Stimulated activated CD4-positive, alpha-beta T cell treated with anti-CD3 and anti-CD28 coated beads, TNF-alpha, amount 100 ng/mL, for 24 hours (primary cell): ENCODE data around the gene LIPC.

Experiments
- DNase-seq, 3 experiments: peaks; one replicate each; pipeline ENCODE4 v3.0.0-alpha.2; 2020; ENCODE audit warnings: low read depth in 3 of 3

LIPC gene

DNA sequence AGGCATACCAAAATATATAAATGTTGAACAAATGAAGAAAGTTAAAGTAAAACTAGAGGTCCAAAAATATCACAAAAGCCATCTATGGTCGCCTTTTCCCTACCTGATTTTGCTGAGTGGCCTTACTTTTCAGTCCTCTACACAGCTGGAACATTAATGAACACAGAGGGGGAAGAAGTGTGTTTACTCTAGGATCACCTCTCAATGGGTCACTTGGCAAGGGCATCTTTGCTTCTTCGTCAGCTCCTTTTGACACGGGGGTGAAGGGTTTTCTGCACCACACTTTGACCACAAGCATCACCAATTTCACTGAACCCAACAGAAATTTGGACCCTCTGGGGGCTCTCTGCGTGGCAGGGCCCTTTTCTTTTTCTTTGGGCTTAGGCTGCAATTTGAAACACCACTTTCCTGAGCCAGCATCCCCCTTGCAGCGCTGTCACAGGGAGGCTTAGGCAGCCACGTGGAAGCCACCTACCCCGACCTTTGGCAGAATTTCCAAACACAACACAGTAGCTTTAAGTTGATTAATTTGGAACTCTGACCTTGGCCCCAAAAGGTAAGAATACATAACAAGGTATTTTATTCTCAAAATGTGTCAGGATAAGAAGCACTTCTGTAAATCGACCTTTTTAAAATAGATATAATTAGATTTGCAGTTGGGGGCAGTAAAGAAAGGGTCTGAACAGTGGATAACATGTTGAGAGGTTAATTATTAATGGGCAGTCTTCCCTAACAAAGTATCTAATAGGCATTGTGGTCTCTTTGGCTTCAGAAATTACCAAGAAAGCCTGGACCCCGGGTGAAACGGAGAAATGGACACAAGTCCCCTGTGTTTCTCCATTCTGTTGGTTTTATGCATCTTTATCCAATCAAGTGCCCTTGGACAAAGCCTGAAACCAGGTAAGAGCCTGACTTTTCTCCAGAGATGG lies at the start of gene LIPC:
Gene LIPC, plus strand, starts transcription at position 771 of the 929 bp plus-strand sequence. Its CDS starts 42 bp downstream, at position 813.
- no peak for DNase-seq

DNA sequence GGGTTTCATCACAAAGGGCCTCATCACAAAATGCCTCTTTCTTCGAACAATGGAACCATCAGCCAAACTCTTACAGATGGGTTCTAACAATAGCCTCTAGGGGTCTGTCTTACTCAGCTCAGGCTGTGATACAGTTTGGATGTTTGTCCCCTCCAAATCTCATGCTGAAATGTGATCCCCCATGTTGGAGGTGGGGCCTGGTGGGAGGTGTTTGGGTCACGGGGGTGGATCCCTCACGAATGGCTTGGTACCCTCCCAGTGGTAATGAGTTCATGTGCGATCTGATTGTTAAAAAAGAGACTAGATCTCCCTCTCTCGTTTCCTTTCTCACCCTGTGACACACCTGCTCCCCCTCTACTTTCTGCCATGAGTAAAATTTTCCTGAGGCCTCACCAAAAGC lies 47.9 kb upstream of the LIPC start:
- peak; percentile 14 to 42 (median 17) for DNase-seq

DNA sequence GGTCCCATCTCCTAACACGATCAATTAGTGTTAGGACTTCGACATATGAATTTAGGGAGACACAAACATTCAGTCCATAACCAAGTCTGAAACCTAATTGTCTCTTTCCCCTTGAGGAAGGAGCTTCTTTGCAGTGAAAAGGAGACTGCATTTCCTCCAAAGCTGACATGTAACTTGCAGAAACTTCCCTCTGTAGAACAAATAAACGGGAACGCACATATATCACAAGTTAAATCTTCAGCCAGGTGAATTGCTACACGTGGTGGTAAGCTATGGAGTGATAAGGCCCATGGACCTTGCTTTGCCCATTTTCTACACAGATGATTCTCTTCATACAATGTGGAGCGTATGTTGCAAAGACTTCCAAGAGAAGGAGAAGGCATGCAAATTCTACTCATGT lies 47.1 kb upstream of the LIPC start:
- no peak for DNase-seq

DNA sequence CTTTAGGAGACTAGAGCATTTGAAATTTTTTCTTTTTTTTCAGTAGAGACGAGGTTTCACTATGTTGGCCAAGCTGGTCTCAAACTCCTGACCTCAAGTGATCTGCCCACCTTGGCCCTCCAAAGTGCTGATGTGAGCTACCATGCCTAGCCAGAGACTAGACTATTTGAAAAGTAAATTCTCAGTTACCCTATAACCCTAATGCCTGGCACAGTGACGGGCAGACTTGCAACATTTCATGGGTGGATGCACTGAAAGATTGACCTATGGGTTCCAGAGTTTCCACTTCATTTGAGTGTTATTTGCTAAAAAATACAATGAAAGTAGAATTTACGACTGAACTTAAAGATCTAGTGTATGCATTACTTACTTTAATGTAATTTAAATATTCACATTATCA lies 45.7 kb upstream of the LIPC start:
- DNase-seq = no peak

DNA sequence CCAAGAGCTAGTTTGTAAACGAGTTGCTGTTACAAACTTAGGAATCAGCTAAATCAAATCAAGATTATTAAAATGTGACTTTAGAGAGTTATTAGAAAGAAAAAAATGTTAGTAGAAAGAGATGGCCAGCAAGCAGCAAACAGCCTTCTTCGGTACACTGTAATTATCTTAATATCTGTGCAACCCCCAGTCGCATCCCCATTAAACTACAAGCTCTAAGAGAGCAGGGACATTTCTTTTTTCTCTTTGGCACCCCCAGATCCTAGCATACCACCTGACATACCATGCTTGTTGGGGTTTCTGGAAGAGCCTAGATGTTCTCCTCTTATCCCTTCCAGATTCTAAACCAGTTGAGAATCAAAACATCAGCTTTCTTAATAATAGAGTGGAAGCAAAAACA lies 45.1 kb upstream of the LIPC start:
- DNase-seq = no peak

DNA sequence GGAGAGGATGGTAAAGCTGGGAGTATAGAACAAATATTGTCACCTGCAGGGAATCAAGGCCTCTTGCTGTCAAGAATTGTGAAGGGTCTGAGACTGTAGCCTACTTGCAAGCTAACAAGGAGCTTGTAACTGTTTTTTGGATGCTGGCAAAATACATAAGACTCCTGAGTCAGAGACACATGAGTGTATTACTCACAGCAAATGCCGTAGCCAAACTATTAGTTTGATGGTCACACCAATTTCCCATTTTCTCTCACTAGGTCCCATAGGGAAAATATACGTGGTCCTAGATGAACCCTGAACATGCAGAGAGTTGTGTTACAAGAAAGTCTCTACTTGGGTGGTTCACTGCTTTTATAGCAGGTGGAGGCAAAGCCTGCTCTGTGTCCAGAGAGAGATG lies 44.7 kb upstream of the LIPC start:
- DNase-seq = no peak

DNA sequence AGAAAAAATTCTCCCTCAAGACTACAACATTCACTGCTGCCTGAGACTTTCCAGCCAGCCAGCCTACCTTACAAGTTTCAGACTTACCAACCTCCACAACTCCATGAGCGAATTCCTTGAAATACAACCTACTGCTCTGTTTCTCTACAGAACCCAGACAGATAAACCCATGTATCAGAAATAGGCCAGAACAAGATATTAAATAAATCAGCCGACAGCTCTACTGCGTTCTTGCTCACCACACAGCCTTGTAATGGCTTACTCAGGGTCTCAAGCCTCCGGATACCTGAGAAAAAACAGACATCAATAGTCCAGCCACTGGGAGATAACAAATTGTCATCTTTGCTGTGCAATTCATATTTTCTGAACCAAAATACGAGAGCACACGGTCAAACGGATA lies 43.6 kb upstream of the LIPC start:
- DNase-seq = no peak

DNA sequence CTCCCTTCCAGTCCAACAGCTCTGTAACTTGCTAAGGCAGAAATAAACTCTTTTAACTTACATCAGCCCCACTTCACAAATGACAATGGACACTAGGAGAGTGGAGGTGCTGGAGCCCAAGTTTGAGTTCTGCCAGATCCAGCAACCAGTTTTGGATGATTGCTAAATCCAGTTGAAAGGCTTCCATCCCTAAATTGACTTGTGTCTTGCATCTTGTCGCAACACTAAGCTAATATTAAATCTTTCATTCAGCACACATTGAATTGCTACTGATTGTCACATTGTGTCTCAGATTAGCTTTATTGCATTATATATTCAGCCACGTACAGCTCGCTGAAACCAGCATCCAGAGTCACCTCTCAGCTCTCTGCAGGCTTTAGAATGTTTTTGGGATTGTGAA lies 41.7 kb upstream of the LIPC start:
- DNase-seq = no peak

DNA sequence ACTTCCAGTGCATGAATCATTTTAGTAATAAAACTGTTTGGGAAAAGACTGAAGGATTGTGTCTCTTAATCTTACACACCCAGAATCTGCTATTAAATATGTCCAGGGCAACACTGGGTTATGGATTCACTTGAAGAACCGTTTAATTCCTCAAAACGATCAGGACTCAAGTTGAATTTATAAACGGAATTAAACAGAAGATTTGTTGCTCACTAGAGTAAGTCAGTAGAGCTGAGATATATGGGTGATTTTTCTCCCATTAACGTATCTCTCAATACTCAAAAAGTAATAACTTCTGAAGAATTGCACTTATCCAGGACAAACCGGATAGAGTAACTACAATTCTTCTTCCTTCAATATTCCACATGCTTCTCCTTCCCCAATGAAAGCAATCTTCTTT lies 41.1 kb upstream of the LIPC start:
- DNase-seq = no peak

DNA sequence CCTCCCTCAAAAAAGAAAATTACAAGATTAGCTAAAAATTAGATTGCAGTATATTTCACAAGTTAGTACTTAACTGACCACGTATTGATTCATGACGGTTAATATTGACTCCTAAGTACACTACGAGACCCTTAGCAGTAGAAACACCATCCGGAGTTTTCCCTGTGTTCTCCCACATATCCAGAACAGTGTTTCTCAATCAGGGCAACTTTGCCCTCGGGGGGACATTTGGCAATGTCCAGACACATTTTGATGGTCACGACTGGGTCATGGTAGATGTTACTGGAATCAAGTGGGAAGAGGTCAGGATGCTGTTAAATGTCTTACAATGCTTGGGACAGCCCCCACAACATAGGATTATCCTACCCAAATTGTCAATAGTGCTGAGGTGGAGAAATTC lies 40.7 kb upstream of the LIPC start:
- no peak for DNase-seq

DNA sequence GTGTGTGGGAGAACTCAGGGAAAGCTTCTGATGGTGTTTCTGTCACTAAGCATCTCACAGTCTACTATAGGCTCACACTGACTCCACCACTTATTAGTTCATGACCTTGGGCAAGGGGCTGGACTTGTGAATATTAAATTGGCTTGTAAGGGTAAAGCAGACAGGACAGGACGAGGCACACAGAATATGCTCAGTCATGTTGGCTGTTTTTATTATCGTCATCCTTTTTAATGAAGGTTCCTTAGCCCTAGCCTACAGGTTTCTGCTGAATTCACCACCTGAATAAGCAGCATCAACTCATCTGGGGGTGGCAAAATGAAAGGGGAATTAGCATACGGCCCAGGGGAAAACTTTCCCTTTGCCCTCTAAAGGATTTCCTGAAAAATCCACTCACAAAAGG lies 39.6 kb upstream of the LIPC start:
- DNase-seq = no peak

DNA sequence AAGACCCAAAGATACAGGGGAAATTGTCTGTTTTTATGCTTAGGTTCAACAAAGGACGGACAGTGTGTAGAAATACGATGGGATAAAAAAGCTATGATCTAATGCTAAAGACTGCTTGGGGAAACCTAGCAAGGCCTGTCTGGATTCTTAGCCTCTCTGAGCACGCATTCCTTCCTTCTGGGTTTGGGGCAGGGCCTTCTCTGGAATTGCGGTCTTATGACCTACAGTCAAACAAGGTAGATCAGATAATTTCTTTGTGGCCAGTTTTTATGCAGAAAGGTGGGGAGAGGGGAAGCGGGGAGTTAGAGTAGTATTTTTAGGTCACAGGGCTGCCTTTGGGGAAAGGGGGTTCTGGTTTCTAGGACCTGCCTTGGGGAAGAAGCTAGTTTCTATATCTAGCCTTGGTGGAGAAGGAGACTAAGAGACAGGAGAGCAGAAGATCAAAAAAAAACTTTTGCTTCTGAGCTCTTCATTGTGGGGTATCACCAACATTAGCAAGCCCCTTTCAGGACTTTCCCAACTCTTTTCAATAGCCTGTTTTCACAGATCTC lies 39.1 kb upstream of the LIPC start:
- no peak for DNase-seq

DNA sequence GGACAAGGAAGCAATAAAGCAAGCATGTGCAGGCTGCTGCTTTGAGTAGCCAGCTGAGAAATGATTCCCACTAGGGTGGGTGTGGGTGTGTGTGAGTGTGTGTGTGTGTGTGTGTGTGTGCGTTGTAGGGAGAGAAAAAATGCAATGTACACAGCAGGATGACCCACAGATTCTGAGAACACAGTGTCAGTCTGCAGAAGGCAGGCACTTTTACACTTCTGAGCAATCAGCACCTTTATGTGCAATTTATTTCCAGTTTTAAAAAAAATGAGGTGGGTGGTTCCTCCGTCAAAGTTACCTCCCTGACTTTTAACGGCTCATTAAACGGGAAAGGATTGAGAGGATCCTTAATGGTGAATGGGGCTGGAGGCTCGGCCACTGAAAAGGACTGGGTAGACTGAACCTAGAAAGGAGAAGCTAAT lies 38.5 kb upstream of the LIPC start:
- no peak for DNase-seq

DNA sequence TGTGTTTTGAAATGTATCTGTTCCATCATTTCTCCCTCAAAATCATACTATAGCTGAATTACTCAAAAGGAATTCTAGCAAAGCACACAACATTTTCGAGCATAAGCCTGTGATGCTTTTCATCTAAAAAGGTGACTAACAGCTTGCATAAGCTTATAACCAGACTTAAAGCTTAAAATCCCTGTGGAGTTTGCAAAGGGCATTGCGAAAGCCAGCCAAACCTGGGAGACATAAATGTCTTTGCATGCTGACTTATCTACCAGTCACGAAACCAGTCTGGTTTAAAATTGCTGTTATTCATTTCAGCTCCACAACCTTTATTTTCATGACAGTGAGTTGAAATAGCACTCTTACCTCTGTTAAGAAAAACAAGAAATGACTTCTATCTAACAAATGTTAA lies 35.6 kb upstream of the LIPC start:
- no peak for DNase-seq

DNA sequence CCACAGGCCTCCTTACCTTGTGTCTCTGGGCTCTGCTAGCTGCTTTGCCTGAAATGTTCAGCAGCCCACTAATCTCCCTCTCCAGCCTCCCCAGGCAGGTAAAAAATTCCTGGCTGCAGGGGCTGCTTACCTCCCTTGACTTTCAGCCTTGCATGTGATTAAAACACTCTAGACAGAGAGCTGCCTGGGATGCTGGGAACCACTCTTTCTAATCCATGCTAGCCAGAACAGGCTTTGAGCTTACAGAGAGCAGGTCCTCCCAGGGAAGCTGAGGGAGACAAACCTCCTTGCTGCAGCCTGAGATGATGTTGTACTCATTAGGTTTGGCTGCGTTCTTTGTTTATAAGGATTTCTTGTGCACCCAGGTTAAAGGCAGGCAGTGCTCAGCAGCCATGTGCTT lies 33.7 kb upstream of the LIPC start:
- no peak for DNase-seq

DNA sequence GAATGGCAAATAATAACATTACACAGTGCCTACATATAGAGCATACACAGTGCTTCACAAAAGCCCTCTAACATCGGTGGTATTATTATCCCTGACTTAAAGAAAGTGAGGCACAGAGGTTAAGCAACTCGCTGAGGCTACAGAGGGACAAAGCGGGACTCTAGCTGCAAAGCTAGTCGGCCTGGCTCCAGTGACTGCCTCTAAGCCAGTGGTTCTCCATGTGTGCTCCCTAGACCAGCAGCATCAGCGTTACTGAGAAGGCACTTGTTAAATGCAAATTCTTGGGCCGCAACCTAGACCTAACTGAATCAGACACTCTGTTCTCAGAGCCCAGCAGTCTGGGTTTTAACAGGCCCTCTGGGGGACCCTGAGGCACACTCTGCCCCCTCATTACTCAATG lies 33.1 kb upstream of the LIPC start:
- no peak for DNase-seq

DNA sequence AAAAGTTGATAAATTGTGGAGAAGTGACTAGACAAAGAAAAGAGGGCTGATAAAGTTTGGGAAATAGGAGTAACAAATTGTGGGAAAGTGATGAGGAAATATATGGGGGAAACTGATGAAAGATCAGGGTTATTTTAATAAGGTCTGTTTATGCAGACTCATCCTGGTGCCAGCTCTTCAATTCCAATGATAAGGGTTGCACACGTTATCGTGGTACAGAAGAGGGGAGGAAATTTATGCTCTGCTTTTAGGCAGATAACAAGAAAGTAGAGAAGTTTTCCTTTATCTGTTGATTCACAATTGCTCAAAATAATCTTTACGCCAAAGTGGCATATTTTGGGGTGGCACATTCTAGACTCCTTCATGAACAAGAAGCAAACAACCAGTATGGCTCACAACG lies 32.1 kb upstream of the LIPC start:
- no peak for DNase-seq

DNA sequence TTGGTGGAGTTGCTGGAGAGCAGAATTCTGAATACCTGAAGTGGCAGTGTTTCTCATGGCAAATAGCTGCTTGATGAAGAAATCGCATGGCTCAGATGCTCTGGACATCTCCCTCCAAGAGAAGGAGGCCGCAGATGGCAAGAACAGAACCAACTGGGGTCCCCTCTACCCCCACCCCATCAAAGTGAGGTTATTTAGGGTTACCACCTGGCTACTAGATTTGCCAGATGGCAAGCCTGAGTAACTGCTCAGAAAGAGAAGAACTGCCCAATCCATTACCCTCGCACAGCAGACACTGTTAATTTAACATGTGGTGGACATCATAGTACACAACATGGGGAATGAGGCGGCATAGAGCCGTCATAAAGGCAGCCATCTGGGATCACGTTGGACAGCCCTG lies 30.5 kb upstream of the LIPC start:
- no peak for DNase-seq

DNA sequence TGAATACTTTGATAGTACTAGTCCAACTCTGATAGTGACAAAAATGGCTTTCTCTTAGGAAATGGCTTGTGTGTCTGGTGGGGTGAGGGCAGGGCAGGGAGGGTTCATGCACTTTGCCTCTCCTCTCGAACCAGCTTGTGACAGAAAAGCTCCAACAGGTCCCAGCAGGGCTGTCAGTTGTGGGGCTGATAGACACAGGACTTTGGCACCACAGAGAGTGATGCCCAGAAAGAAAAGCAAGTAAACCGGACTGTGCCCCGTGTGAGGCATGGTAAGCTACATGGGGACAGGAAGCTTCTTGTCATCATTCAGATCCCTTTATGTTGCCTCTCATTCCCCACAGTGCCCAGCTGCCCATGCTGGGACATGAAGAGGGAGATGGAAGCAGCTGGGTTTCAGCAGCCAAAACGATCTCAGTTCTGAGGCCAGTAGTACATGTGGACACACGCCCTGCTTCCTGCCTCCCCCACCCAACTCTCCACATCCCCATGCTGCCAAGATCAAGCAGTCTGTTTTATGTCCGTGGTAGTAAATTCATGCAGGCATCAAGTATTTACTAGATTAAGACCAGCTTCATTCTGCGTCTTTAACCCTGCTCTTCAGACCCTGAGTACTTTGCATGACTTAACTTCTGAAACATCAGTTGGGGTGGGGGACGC lies 29.7 kb upstream of the LIPC start:
- DNase-seq = no peak

DNA sequence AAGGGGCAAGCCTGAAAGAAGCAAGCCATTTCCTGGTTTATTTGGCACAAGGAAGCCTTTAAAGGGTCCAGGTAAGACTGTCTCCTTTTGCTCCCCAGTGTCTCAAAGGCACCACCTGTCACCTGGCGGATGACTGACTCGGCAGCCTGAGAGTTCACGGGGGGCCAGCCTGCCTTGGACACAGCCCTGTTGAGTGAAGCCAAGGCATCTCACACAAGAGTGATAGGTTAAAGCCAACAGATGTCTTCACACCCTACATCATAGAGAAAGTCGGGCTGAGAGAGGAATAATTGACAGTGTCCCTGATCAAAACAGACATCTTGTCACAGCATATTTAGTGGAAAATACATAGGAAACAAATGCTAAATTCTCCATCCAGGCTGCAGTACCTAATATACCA lies 28.2 kb upstream of the LIPC start:
- DNase-seq = no peak

DNA sequence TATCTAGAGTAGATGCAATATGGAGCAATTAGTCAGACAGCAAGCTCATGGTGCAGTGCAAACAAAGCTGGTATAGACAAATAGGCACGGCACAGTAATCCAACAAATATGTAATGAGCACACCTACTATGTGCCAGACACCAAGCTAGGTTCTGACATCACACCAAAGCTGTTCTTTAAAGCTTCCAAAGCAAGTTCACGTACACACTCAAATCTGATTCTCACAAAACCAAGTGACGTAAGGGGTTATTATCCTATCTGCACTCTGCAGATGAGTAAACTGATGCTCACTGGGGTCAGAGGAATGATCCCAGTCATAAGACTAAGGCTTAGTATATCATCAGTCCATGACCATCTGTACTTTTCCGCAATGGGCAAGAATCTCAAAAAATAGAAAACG lies 27.8 kb upstream of the LIPC start:
- no peak for DNase-seq

DNA sequence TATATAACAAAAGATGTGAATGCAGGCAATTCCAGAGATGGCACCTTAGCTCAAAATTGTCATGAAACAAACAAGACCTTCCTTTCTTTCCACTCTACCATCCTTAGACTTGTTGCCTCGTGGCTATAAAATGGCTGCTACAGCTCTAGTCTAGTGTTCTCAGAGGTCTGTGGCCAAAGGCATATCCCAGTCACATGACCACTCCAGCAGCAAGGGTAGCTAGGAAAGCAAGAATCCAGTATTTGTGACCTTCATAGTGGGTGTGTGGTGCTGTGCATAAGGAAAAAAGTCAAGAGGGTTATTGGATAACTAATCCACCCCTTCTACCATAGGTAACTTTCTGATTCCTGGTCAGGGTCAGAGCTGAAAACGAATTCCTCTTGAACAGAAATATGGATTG lies 27.1 kb upstream of the LIPC start:
- DNase-seq = no peak

DNA sequence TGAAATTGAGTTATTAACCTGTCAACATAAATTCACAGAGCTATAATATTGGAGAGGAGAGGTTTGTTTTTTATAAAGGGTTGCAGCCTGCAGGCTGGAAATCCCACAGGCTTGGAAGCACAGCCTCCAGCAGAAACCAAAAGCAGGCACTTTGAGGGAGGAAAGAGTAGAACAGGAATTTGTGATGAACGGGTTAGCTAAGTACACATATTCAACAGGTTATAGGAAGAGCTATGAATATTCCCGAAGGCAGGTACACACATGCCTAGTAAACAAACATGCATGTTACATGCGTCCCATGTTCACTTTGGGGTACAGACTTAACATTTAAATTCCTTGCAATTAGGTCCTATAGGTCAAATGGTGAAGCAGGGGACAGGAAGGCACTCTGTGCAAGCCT lies 25.9 kb upstream of the LIPC start:
- no peak for DNase-seq
